ENCODE measurements around the gene ITPR2.
"Not testable (repeated sequence)": the region's sequence is repeated elsewhere in the genome, so short reads cannot be mapped to it uniquely, and the experiment has no call there.

Gene ITPR2

GRCh38 chr12:26750531-26751175 is 82.3 kb downstream of the ITPR2 start:
- peak; percentile 1 for DNase-seq

GRCh38 chr12:26749781-26750180 is 83.2 kb downstream of the ITPR2 start:
- no peak for DNase-seq

- no peak for DNase-seq
Measured at GRCh38 chr12:26748741-26749431, 84.1 kb downstream of the ITPR2 start.

DNA sequence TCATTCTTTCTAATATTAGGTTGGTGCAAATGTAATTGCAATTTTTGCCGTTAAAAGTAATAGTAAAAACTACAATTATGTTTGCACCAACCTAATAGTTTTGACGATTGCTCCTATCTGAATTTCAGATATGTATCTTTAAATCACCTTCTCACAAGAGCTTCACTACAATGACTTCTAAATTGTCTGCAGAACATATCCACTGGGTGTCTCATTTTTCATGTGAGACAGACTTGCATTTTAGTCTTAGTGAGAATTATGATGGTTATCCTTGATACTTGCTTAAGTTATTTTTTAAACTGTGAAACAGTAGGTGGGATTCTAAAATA is 84.6 kb downstream of the ITPR2 start:
- DNase-seq = no peak

- no peak for DNase-seq
Measured at GRCh38 chr12:26746121-26746714, 86.8 kb downstream of the ITPR2 start.

GRCh38 chr12:26744697-26745440 is 88.1 kb downstream of the ITPR2 start:
- DNase-seq = peak; percentile 81

GRCh38 chr12:26744042-26744626 is 88.9 kb downstream of the ITPR2 start:
- DNase-seq = no peak

DNA sequence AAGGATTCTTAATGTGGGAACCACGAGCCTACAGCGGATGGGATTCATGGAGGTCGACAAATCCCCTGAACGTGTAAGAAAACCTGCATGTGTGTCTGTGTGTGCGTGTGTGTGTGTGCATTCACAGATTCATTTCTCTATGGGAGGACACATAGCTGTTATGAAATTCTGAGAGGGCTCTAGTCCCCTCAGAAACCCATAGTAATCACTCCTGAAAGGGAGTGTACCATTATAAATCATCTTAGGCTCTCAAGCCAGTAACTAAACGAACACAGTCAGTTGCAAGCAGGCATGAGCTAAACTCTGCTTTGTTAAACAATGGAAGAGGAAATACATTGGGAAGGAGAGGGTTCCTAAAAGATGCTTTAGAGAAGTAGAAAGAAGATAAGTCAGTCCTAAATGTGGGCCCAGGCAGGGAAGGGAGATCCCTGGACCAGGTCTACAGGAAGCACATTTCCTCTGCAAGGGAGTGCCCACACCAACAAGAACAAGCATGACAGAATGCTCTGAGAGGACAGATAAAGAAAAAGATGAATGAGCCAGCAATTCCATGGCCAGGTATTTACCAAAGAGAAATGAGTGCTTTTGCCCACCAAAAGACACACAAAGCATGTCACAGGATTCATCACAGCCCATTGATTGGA is 91.3 kb downstream of the ITPR2 start:
- peak; percentile 39 for DNase-seq

DNA sequence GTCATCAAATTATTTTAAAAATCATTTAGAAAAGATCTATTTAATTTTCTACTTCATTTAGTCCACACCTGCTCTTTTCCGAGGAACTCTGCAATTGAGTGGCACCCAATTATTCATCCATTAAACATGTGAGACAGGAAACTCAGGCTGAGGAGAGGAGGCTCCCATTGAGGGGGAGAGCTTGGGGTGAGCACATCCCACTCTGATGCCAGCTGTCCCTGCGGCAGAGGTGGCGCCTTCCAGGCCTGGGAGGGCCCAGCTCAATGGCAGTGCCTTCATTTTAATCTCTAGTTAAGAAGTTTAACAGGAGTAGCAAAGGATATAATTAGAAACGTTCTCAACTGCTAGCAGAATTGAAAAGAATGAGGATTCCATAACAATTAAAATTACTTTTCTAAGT is 92.0 kb downstream of the ITPR2 start:
- peak; percentile 71 for DNase-seq

DNA sequence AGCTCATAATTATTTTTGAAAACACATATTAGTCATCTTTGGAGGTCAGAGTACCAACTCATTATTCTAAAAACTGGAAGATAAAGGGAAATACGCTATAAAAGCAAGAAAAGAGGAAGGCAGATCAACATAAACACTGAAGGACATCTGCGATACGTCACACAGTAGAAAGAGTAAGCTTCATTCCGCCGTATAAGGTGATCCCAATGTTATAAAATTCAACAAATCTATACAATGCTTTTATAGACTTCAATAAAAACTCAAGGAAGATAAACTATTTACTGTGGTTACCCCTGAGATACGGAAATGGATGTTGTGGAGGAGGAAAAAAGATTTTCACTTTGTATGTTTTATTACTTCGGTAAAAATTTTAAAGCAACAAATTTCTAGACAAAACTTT is 92.6 kb downstream of the ITPR2 start:
- no peak for DNase-seq

GRCh38 chr12:26737487-26738030 is 95.4 kb downstream of the ITPR2 start:
- no peak for DNase-seq

DNA sequence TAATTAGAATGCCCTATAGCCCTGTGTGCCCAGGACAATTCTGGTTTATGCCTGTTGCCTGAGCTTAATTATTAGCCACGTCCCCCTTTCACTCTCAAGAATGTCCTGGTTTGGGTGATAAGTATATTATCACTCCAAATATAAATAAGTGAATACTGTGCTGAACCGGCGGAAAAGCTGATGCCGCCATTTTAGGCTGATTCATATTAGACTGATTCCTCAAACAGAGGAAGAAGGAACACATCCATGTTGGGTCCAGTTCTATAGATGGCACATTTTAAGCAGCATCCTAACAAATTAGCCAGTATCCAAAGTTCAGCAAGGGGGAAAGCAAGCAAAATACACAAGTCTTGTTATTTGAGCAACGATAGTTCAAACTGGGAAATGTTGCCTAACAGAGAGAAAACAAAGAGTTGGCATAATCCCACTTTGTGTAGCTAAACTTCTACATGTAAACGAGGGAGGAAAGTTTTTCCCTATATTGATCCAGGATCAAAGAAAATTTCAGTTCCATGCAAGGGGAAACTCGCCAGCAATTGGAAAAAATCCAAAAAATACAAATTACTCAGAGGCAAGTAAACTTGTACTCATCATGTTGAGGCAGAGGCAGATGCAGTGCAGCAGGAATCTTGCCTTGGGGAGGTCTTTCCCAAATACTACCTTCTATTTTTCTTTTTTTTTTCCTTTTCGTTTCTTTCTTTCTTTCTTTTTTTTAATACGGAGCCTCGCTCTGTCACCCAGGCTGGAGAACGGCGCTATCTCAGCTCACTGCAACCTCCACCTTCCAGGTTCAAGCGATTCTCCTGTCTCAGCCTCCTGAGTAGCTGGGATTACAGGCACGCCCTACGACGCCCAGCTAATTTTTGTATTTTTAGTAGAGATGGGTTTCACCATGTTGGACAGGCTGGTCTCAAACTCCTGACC is 96.2 kb downstream of the ITPR2 start:
- no peak for DNase-seq

GRCh38 chr12:26735249-26735639 is 97.8 kb downstream of the ITPR2 start:
- no peak for DNase-seq

DNA sequence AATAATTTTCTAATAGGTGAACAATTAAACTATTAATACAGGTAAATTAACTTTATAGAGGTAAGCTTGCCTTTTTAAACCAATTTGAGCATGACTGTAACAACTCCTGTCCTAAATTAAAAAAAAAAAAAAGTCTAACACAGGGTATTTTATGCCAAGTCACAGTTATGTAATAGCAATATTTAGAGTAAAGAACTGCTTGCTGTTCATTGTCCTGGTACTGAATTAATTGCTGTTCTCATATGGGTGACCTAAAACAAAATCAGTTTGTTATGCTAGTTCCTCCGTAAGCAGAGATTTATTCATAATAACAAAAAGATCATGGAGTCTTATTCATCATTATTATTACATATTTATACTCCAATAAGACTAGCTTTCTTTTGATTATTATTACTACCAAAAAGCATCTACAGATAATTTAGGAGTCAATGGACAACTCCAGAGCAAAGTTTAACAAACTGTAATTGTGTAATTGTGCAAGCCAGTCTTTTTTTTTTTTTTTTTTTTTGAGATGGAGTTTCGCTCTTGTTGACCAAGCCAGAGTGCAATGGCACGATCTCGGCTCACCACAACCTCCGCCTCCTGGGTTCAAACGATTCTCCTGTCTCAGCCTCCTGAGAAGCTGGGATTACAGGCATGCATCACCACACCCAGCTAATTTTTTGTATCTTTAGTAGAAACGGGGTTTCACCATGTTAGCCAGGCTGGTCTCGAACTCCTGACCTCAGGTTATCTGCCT is 98.3 kb downstream of the ITPR2 start:
- no peak for DNase-seq

GRCh38 chr12:26732005-26732908 is 100.7 kb downstream of the ITPR2 start:
- no peak for DNase-seq

DNA sequence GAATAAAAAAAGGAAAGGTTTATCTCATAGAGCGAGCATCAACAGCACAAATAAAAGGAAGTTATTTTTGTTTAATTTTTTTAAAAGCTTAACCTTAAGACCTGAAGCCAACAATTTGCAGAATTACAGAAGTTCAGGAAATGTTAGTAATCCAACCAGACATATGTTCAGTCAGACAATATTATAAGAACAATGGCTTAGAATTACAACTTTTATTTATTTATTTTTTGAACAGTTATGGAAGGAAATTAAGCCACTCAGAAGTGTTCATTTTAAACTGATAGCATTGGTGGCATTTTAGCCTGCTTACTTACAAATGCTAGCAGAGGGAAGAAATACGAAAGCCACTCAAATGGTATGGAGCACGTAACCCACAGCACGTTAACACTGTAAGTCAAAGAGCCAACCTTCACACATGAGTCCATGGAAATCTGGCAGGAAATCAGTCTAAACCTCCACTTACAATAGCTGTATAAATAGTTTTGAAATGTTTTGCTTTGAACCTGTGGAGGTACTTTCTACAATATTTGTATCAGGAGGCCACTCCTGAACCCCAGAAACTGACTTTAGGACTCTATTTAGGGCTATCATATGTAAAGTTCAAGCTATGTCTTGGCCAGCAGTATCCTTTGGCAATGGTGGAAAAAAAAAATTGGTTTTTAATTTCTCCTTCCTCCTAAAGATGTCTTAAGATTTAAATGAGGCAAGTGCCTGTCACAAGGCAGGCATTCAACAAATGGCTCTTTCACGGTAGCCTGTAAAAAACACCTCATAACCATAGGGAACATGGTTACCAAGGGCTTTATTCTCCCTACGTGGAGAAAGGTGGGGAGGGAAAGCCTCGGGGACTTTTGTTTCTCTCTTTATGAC is 102.3 kb downstream of the ITPR2 start:
- no peak for DNase-seq

DNA sequence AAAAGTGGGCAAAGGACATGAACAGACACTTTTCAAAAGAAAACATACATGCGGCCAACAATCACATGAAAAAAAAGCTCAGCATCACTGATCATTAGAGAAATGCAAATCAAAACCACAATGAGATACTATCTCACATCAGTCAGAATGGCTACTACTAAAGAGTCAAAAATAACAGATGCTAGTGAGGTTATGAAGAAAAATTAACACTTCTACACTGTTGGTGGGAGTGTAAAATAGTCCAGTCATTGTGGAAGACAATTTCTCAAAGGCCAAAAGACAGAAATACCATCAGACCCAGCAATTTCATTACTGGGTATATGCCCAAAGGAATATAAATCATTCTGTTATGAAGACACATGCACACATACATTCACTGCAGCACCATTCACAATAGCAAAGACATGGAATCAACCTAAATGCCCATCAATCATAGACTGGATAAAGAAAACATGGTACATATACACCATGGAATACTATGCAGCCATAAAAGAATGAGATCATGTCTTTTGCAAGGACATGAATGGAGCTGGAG is 103.8 kb downstream of the ITPR2 start:
- DNase-seq = not testable (repeated sequence)
